ENCODE results near the gene CREBBP. TPM values are rescaled to one million over a fixed set of nuclear protein-coding genes. Genes with fewer than 3 reads are reported as not detected.

The CREBBP gene
- total and polyA plus RNA-seq, 9 of the 15 experiments (the other 6 are each of a cell fraction or from before 2014, with no cell fraction given), result 0.70 to 24.8 (median 5.6) TPM

- peak; percentile 32 for TF ChIP-seq NEUROD1 (IDR thresholded peaks at IDR 0.05; ENCODE audit: borderline replicate concordance, low read depth, low read length, partially characterized antibody)
- no peak for TF ChIP-seq OTX1 (CRISPR knock-in tag; IDR thresholded peaks at IDR 0.05)
- TF ChIP-seq MTA3 (IDR thresholded peaks at IDR 0.05; ENCODE audit: borderline replicate concordance), result peak; percentile 66; the same call in 1 of the 2 replicates
- peak; percentile 91 for TF ChIP-seq TAF1 (IDR thresholded peaks at IDR 0.05; ENCODE audit: control insufficient read depth, extremely low read depth, insufficient read depth, low read length, severe bottlenecking)
- no peak for TF ChIP-seq SREBF2 (CRISPR knock-in tag; IDR thresholded peaks at IDR 0.05)
- no peak for TF ChIP-seq RNF219 (CRISPR knock-in tag; IDR thresholded peaks at IDR 0.05)
- TF ChIP-seq, protein P1, sequence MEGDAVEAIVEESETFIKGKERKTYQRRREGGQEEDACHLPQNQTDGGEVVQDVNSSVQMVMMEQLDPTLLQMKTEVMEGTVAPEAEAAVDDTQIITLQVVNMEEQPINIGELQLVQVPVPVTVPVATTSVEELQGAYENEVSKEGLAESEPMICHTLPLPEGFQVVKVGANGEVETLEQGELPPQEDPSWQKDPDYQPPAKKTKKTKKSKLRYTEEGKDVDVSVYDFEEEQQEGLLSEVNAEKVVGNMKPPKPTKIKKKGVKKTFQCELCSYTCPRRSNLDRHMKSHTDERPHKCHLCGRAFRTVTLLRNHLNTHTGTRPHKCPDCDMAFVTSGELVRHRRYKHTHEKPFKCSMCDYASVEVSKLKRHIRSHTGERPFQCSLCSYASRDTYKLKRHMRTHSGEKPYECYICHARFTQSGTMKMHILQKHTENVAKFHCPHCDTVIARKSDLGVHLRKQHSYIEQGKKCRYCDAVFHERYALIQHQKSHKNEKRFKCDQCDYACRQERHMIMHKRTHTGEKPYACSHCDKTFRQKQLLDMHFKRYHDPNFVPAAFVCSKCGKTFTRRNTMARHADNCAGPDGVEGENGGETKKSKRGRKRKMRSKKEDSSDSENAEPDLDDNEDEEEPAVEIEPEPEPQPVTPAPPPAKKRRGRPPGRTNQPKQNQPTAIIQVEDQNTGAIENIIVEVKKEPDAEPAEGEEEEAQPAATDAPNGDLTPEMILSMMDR (IDR thresholded peaks at IDR 0.05 in 2 of 3, conservative IDR thresholded peaks at IDR 0.05 in 1 of 3; ENCODE audit: insufficient read depth in 2 of 3, low read depth in 1 of 3, low read length in 3 of 3), result no peak
- peak; percentile 96 for TF ChIP-seq RBBP5 (IDR thresholded peaks at IDR 0.05; ENCODE audit: borderline replicate concordance, insufficient read depth, low read length, poor library complexity, severe bottlenecking)
- 0 out of 2 replicates have a peak, but pooled peaks have one; percentile 55 for TF ChIP-seq CBX1 (IDR thresholded peaks at IDR 0.05; ENCODE audit: low read depth)
- TF ChIP-seq TARDBP (IDR thresholded peaks at IDR 0.05), result no peak
- TF ChIP-seq MCM7 (IDR thresholded peaks at IDR 0.05), result no peak
- TF ChIP-seq MBD1 (CRISPR knock-in tag; IDR thresholded peaks at IDR 0.05), result no peak
- no peak for TF ChIP-seq USF2 (CRISPR knock-in tag; IDR thresholded peaks at IDR 0.05)
- no peak for TF ChIP-seq NCOA1 (IDR thresholded peaks at IDR 0.05; ENCODE audit: low read depth)
- TF ChIP-seq ETS2 (tag; IDR thresholded peaks at IDR 0.05; ENCODE audit: borderline replicate concordance, poor library complexity, severe bottlenecking), result no peak
- TF ChIP-seq ZMIZ1 (IDR thresholded peaks at IDR 0.05; ENCODE audit: low read depth in 2 of 2, low read length in 2 of 2), result no peak
Observed at GRCh38 chr16:3717235-3718018, 163.1 kb downstream of the CREBBP start, which contains the start of gene TRAP1 (continued).

Measured in K562 (cell line).